ENCODE results near the gene XPR1. TPM values are rescaled to one million over a fixed set of nuclear protein-coding genes. Genes with fewer than 3 reads are reported as not detected.

Gene XPR1
- polyA plus RNA-seq, 12 donors: 8.7 to 18.1 (median 10.8) TPM; not detected in 1

GRCh38 chr1:180611016-180611930 is 20.5 kb upstream of the XPR1 start:
- DNase-seq: no peak

- DNase-seq: no peak
Observed at GRCh38 chr1:180612632-180613031, 19.2 kb upstream of the XPR1 start.

GRCh38 chr1:180614730-180615129 is 17.1 kb upstream of the XPR1 start:
- no peak for DNase-seq

- DNase-seq: no peak
Observed at GRCh38 chr1:180615493-180616290, 16.1 kb upstream of the XPR1 start.

- no peak for DNase-seq
Observed at GRCh38 chr1:180616439-180616838, 15.4 kb upstream of the XPR1 start.

GRCh38 chr1:180617774-180618395 is 13.9 kb upstream of the XPR1 start:
- no peak for DNase-seq

GRCh38 chr1:180620581-180620980 is 11.2 kb upstream of the XPR1 start:
- DNase-seq: no peak

- no peak for DNase-seq
Observed at GRCh38 chr1:180622658-180623508, 8.9 kb upstream of the XPR1 start.

- DNase-seq: no peak
Observed at GRCh38 chr1:180623579-180624347, 8.1 kb upstream of the XPR1 start.

GRCh38 chr1:180626711-180627110 is 5.1 kb upstream of the XPR1 start:
- no peak for DNase-seq

GRCh38 chr1:180627411-180627810 is 4.4 kb upstream of the XPR1 start:
- no peak for DNase-seq

- no peak for DNase-seq
Observed at GRCh38 chr1:180628646-180629045, 3.2 kb upstream of the XPR1 start.

GRCh38 chr1:180630408-180631193 is 1.2 kb upstream of the XPR1 start:
- no peak for DNase-seq

GRCh38 chr1:180631194-180631765 is 542 bp upstream of the XPR1 start:
- DNase-seq: no peak

- no peak for DNase-seq
Observed at GRCh38 chr1:180632326-180633056, 669 bp downstream of the XPR1 start.

- no peak for DNase-seq
Observed at GRCh38 chr1:180633057-180634056, 1.5 kb downstream of the XPR1 start.

- no peak for DNase-seq
Observed at GRCh38 chr1:180636138-180636537, 4.3 kb downstream of the XPR1 start.

Measured in muscle of arm (tissue), 12 donors.